AG10803 (cell line): Measurements from ENCODE around the gene IL1RL1.

ENCODE experiments used
- DNase-seq: peaks from one replicate; pipeline ENCODE4 v3.0.0; 2010; ENCODE audit warnings: low read depth
- H3K4me3 ChIP-seq: 2 replicates; pipeline ENCODE4 v1.5.1; 2011; ENCODE audit warnings: mild to moderate bottlenecking, low read length, control low read depth
- TF ChIP-seq, protein P1 (sequence below): conservative IDR thresholded peaks from 2 replicates; pipeline ENCODE4 v1.5.1; 2011; ENCODE audit warnings: mild to moderate bottlenecking, low read length, control low read depth, inconsistent platforms

IL1RL1 gene

GRCh38 chr2:102401456-102401855 is 90.1 kb downstream of the IL1RL1 start:
- no peak overlapping the region for H3K4me3 ChIP-seq
- DNase-seq = no peak
- TF ChIP-seq, protein P1, sequence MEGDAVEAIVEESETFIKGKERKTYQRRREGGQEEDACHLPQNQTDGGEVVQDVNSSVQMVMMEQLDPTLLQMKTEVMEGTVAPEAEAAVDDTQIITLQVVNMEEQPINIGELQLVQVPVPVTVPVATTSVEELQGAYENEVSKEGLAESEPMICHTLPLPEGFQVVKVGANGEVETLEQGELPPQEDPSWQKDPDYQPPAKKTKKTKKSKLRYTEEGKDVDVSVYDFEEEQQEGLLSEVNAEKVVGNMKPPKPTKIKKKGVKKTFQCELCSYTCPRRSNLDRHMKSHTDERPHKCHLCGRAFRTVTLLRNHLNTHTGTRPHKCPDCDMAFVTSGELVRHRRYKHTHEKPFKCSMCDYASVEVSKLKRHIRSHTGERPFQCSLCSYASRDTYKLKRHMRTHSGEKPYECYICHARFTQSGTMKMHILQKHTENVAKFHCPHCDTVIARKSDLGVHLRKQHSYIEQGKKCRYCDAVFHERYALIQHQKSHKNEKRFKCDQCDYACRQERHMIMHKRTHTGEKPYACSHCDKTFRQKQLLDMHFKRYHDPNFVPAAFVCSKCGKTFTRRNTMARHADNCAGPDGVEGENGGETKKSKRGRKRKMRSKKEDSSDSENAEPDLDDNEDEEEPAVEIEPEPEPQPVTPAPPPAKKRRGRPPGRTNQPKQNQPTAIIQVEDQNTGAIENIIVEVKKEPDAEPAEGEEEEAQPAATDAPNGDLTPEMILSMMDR = no peak
